H4 (cell line): ENCODE data around the gene WDFY4. TPM values are rescaled to one million over a fixed set of nuclear protein-coding genes. Genes with fewer than 3 reads are reported as not detected.

Experiments
- DNase-seq: peaks from one replicate; pipeline ENCODE4 v3.0.0-alpha.2; 2015; ENCODE audit warnings: low spot score
- total RNA-seq: library from RNA; depleted of rRNA; stranded (reverse); fragments of >200 nt; shearing (Covaris generic); gene quantifications from 2 replicates; pipeline ENCODE4 v1.2.3, GENCODE V29; 2014

Gene WDFY4
- total RNA-seq, 1 experiment from 2014 or later: not detected

GRCh38 chr10:48745662-48746245, 61.1 kb downstream of the WDFY4 start:
- DNase-seq: no peak

GRCh38 chr10:48748573-48748972, 63.9 kb downstream of the WDFY4 start:
- DNase-seq: no peak

- no peak for DNase-seq
Measured at GRCh38 chr10:48749254-48749787, 64.6 kb downstream of the WDFY4 start.

GRCh38 chr10:48750019-48750418, 65.3 kb downstream of the WDFY4 start:
- DNase-seq: no peak

GRCh38 chr10:48750991-48751390, 66.3 kb downstream of the WDFY4 start:
- no peak for DNase-seq

DNA sequence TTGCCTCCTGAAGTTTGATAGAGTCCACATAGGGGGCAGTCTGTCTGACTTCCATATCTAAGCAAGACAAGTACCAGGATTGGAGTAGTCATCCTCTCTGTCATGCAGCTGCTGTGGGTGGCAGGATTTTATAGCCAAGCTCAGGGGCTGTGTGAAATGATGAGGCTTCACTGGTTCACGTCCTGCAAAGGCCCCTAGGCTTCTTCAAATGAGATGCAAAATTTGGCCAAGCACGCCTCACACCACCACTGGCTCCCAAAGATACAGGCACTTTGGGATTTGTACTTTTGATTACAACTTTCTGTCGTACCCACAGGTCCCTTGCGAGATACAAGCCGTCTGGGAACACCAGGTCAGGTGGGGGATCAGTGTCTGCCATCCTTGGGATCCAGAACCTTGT, 67.1 kb downstream of the WDFY4 start:
- DNase-seq: no peak

DNA sequence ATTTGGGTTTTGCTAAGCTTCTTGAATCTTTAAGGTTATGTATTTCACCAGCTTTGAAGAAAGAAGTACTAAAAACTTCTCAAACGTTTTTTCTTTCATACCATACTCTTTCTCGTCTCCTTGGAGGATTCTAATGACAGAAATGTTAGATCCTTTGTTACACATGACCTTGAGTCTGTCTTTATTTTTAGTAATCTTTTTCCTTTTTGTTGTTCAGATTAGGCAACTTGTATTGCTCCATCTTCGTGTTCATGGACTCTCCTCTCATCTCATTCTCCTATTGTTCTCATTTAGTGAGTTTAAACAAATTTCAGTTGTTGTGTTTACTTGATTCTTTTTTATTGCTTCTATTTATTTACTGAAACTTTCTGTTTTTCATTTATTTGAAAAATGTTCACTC, 73.7 kb downstream of the WDFY4 start:
- no peak for DNase-seq

- no peak for DNase-seq
Measured at GRCh38 chr10:48759113-48759901, 74.6 kb downstream of the WDFY4 start.

DNA sequence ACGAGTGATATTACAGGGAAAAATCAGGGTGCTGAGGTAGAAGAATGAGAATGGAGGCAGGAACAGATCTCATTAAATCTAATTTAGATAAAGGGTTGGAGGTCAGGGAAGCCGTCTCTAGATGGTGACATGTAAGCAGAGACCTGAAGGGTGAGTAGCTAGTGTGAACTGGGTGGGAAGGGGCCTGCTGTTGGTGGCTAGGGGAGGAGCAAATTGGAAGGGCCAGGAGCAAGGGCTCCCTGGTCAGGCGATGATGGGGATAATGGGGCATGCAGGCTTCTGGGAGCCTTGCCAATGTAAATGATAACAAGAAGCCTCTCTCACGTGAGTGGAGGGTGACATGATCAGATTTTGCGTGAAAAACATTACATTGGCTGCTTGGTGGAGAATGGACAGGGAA, 76.3 kb downstream of the WDFY4 start:
- no peak for DNase-seq

DNA sequence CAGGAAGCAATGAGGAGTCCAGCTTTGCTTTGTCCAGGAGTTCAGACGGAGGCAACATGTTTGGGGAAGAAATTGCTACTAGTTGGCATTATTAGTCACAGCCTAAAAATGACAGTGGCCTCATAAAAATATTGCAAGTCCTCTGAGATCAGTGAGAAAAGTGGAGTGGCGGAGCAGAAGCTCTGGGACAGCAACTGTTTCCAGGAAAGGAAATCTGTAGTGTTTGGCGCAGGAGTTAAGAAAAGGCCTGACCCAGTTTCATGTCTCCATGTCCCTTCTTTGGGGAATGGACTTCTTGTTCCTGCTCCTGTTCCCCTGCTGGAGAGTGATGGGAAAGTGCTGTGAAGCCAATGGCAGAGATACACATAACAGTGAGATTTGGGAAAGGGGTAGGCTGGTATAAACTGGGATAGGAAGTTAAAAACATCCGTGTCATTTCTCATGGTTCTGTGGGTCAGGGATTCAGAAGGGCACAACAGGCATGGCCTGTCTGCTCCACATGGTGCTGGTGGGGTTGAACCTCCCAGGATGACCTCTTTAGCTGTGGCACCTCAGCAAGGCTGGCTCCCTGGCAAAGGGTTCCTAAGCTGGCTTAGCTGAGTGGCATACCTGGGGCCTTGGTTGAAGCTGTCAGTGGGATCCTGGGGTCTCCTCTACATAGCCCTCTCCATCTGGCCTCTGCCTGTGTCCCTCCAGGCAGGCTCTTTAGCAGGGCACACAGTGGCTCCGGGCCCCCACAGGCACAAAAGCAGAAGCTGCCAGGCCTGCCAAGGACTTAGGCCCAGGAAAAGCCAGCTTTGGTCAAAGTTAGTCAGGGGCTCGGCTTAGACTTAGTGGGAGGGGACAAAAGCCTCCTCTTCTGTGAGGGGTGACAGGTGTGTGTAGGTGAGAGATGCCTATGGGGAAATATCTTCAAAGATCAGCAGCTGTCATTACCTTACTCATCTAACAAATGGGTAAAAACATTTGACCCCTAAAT, 77.7 kb downstream of the WDFY4 start:
- no peak for DNase-seq

GRCh38 chr10:48763403-48763965, 78.8 kb downstream of the WDFY4 start:
- no peak for DNase-seq

DNA sequence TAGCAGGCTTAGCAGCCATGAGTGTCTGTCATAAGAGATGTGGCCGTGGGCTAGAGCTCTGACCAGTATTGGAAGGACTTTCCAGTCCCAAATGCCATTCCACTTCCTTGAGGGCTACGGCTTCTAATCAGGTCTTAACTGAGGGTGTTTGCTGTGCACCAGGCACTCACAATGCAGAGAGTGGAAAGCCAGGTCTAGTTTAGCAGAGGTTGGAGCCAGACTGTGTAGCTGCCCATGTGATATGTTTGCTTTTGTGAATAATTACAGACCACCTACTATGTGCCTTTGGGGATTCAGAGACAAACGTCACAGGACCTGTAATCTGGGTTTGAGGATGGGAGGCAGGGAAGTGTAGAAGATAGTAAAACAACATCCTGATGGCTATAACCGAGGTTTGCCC, 79.8 kb downstream of the WDFY4 start:
- no peak for DNase-seq

DNA sequence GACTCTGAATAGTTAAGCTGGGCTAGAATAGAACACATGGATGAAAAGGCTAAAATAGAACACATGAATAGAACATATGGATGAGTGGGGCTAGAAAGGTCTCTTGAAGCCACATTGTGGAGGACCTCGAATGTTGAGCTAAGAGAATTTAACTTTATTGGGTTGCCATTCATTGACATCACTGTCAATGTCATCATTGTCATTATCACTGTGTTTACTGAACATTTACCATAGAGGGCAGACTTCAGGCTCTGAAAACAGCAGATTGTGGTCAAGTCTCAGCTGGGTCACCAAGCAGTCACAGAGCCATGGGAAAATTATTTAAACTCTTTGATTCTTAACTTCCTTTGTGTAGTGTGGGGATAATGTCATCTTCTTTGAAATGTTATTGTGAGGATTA, 80.4 kb downstream of the WDFY4 start:
- no peak for DNase-seq

DNA sequence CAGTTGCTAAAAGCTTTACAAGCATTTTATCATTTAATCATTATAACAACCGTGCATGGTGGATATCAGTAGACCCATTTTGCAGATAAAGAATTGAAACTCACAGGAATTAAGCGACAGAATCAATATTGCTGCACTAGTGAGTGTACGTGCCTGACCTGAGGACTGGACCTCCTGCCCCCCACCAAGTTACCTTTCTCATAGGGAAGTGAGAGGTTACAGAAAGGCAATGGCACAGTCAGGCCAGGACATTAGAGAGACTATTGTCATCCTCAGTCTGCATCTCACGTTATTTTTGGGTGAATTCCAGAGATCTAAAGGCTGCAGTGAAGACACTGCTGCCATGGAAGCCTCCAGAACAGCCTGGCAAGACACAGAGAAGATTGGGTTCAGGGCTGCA, 80.9 kb downstream of the WDFY4 start:
- no peak for DNase-seq

DNA sequence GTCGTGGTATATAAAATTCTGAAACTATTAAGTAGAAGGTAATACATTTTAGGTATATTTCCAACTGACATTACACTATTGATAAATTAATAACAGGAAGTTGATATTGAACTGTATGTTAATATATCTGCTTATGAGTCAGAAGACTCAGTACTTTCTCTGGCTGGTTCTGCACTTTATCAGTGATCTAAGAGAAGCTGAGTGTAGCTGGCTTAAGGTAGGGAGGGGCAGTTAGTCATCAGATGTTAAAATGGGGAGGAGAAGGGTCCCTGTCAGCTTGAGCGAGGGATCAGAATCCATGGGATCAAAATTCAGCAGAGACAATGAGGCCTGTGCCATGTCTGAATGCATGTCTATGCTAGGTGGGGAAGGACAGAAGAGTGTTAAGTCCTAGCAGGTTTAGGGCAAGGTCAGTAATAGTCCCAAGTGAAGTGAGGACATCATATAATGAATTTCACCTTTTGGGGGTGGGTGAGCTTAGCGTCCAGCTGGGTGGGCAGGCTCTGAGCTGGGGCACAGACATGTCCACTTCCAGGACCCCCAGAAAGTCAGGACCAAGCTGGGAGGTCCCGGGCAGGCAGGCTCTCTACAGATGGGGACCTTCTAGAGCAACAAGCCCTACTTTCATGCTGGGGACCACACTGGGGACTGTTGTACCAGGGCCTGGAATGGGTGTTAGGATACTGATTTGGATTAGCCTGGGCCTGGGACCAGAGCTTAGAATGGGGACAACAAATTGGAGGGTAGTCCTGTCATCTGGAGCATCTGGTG, 82.9 kb downstream of the WDFY4 start:
- no peak for DNase-seq

DNA sequence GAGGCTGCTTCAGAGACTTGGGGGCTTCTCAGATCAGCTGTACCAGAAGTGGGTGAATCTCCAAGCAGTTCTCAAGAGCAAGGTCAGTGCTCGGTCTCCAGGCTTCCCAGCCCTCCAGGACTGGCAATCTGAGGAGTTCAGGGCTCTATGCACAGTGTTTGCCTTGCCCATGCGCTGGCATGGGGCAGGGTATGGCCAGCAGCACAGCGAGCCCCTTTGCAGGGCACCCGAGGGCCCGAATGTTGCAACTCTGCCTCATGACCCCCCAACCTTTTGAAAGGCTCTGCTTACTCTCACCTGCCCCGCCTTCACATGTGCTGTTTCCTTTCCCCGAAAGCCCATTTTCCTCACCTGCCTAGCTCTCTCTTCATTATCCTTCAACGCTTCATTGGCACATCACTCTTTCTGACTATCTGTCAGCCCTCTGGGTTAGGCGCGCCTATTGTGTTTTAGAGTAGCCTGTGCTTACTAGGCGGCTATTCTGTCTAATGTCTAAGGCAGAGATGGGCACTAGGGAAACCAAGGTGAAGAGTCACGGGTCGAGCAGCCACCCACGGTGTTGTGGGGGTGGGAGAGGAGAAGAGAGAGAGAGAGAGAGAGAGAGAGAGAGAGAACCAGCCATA, 83.6 kb downstream of the WDFY4 start:
- DNase-seq: no peak

DNA sequence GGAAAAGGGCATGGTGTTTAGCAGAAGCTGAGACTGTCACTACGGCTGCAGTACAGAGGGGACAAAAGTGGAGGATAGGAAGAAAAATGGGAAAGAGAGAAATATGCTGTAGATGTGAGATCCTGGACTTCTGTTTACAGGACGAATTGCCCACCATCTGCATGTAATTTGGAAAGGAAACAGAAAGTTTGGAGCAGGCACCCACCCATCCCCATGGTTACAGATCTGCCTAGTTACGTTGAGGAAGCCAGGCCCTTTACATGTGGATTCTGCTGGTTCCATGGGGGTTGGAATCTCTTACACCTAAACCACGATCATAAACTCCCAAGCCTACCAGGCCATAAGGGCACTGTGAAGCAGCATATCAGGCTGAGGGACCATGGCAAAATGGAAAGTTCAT, 84.3 kb downstream of the WDFY4 start:
- no peak for DNase-seq

- no peak for DNase-seq
Measured at GRCh38 chr10:48769706-48770435, 85.2 kb downstream of the WDFY4 start.

DNA sequence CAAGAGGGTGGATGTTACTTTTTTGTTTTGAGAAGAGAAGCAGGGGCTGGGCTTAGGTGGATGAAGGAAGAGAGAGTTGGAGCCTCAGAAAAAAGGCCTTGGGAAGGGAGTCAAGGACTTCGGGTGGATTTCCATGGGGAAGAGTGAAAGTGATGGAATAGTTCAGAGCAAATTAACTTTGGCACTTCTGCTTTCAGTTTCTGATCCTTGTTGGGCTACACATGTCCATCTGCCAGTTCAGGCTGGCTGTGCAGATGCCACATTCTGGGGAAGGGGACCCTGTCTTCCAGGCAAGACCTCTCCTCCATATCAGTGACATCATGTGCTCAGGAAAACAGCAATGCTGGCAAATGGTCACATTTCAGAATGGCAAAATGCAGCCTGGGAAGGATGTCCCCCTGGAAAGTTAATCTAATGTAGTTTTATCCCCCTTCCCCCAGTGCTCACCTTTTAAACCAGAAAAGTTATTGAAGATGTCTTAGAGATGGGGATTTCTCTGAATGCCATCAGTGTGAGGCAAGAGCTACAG, 86.0 kb downstream of the WDFY4 start:
- no peak for DNase-seq

- DNase-seq: no peak
Measured at GRCh38 chr10:48771234-48771633, 86.6 kb downstream of the WDFY4 start.
